WTC11 (cell line): ENCODE measurements around the gene RAPGEF1. TPM values are rescaled to one million over a fixed set of nuclear protein-coding genes. Genes with fewer than 3 reads are reported as not detected.

ENCODE experiments used
- ATAC-seq: fragments of 200-7000 bp; cut with Tn5 transposase; 2 replicates; pipeline ENCODE4 v1.10.0; 2021; ENCODE audit warnings: mild to moderate bottlenecking, moderate library complexity
- CTCF ChIA-PET: fragments of 300-600 bp; sonication (Branson Sonifier 250); formaldehyde crosslinking; loops from one replicate; lab custom pipeline; 2021; ENCODE audit warnings: antibody characterized with exemption; lab: Charles Lee
- POLR2A ChIA-PET: fragments of 350-600 bp; sonication (Branson Sonifier 250); formaldehyde crosslinking; loops from one replicate; lab custom pipeline; 2021; ENCODE audit warnings: antibody characterized with exemption; lab: Charles Lee
- DNase-seq: peaks from one replicate; pipeline ENCODE4 v3.0.0; 2021; ENCODE audit warnings: low spot score
- H3K27ac Mint-ChIP-seq: 2 replicates; pipeline ENCODE4 v1.8.0; 2021; ENCODE audit warnings: mixed read lengths
- H3K27me3 Mint-ChIP-seq: 2 replicates; pipeline ENCODE4 v1.8.0; 2021; ENCODE audit warnings: low read depth, mild to moderate bottlenecking, moderate library complexity, mixed read lengths
- H3K36me3 Mint-ChIP-seq: 2 replicates; pipeline ENCODE4 v1.8.0; 2021; ENCODE audit warnings: mixed read lengths
- H3K4me1 Mint-ChIP-seq: 2 replicates; pipeline ENCODE4 v1.8.0; 2022; ENCODE audit warnings: mixed read lengths
- H3K4me3 Mint-ChIP-seq: 2 replicates; pipeline ENCODE4 v1.8.0; 2021; ENCODE audit warnings: mild to moderate bottlenecking, moderate library complexity, mixed read lengths
- H3K9me3 Mint-ChIP-seq: 2 replicates; pipeline ENCODE4 v1.8.0; 2021; ENCODE audit warnings: mixed read lengths
- CREB1 ChIP-seq: sonication (generic); formaldehyde crosslinking; IDR thresholded peaks from 2 replicates; pipeline ENCODE4 v1.8.0; 2023; ENCODE audit warnings: mild to moderate bottlenecking, missing genetic modification reagents
- CREM ChIP-seq: sonication (generic); formaldehyde crosslinking; IDR thresholded peaks from 2 replicates; pipeline ENCODE4 v1.8.1; 2022; ENCODE audit warnings: mild to moderate bottlenecking, missing genetic modification reagents, moderate library complexity
- EMX1 ChIP-seq: fragments of 250-450 bp; sonication (Bioruptor Pico); IDR thresholded peaks from 2 replicates; pipeline ENCODE4 v1.8.0; 2021; ENCODE audit warnings: mild to moderate bottlenecking
- ERG ChIP-seq: fragments of 250-450 bp; sonication (Bioruptor Pico); IDR thresholded peaks from 2 replicates; pipeline ENCODE4 v1.8.0; 2021; ENCODE audit warnings: mild to moderate bottlenecking
- ETV6 ChIP-seq: sonication (generic); formaldehyde crosslinking; IDR thresholded peaks from 2 replicates; pipeline ENCODE4 v1.8.1; 2022; ENCODE audit warnings: mild to moderate bottlenecking, missing genetic modification reagents
- FOXJ3 ChIP-seq: sonication (generic); formaldehyde crosslinking; IDR thresholded peaks from 2 replicates; pipeline ENCODE4 v1.9.0; 2021; ENCODE audit warnings: missing genetic modification reagents, mild to moderate bottlenecking, borderline replicate concordance
- FOXP4 ChIP-seq: sonication (generic); formaldehyde crosslinking; IDR thresholded peaks from 2 replicates; pipeline ENCODE4 v1.8.0; 2022; ENCODE audit warnings: mild to moderate bottlenecking, missing genetic modification reagents
- KAT7 ChIP-seq: sonication (generic); formaldehyde crosslinking; IDR thresholded peaks from 2 replicates; pipeline ENCODE4 v1.8.1; 2023; ENCODE audit warnings: missing genetic modification reagents, mild to moderate bottlenecking, borderline replicate concordance
- MLX ChIP-seq: sonication (generic); formaldehyde crosslinking; IDR thresholded peaks from 2 replicates; pipeline ENCODE4 v1.8.1; 2023; ENCODE audit warnings: mild to moderate bottlenecking, missing genetic modification reagents, moderate library complexity
- MYBL2 ChIP-seq: sonication (generic); formaldehyde crosslinking; IDR thresholded peaks from 2 replicates; pipeline ENCODE4 v1.8.1; 2023; ENCODE audit warnings: mild to moderate bottlenecking, moderate library complexity, missing genetic modification reagents
- RORB ChIP-seq: fragments of 250-450 bp; sonication (Bioruptor Pico); IDR thresholded peaks from 2 replicates; pipeline ENCODE4 v1.9.0; 2021; ENCODE audit warnings: mild to moderate bottlenecking
- SP1 ChIP-seq: sonication (generic); formaldehyde crosslinking; conservative IDR thresholded peaks from 2 replicates; pipeline ENCODE4 v1.8.1; 2022; ENCODE audit warnings: missing genetic modification reagents
- TCF7 ChIP-seq: sonication (generic); formaldehyde crosslinking; IDR thresholded peaks from 2 replicates; pipeline ENCODE4 v1.8.0; 2022; ENCODE audit warnings: mild to moderate bottlenecking, low read depth, missing genetic modification reagents, moderate library complexity
- TP53 ChIP-seq: sonication (generic); formaldehyde crosslinking; IDR thresholded peaks from 2 replicates; pipeline ENCODE4 v1.8.1; 2023; ENCODE audit warnings: mild to moderate bottlenecking, missing genetic modification reagents
- ZBTB21 ChIP-seq: sonication (generic); formaldehyde crosslinking; IDR thresholded peaks from 2 replicates; pipeline ENCODE4 v1.8.1; 2023; ENCODE audit warnings: mild to moderate bottlenecking, missing genetic modification reagents, borderline replicate concordance
- ZNF263 ChIP-seq: sonication (generic); formaldehyde crosslinking; IDR thresholded peaks from 2 replicates; pipeline ENCODE4 v1.8.1; 2022; ENCODE audit warnings: low read depth, mild to moderate bottlenecking, moderate library complexity, missing genetic modification reagents
- ZNF281 ChIP-seq: sonication (generic); formaldehyde crosslinking; IDR thresholded peaks from 2 replicates; pipeline ENCODE4 v1.8.0; 2023; ENCODE audit warnings: mild to moderate bottlenecking, missing genetic modification reagents
- ZNF416 ChIP-seq: fragments of 250-450 bp; sonication (Bioruptor Pico); IDR thresholded peaks from 2 replicates; pipeline ENCODE4 v1.9.0; 2021; ENCODE audit warnings: mild to moderate bottlenecking, inconsistent platforms
- ZNF671 ChIP-seq: fragments of 250-450 bp; sonication (Bioruptor Pico); IDR thresholded peaks from 2 replicates; pipeline ENCODE4 v1.8.0; 2021; ENCODE audit warnings: mild to moderate bottlenecking
- total RNA-seq: library from RNA; stranded (reverse); gene quantifications from 3 replicates; pipeline ENCODE4 v1.2.3, GENCODE V29; 2021
- TF ChIP-seq, protein P1 (sequence below): sonication (generic); formaldehyde crosslinking; IDR thresholded peaks from 2 replicates; pipeline ENCODE4 v1.8.1; 2022; ENCODE audit warnings: low read depth, mild to moderate bottlenecking, moderate library complexity, missing genetic modification reagents, borderline replicate concordance
- TF ChIP-seq, protein P2 (sequence below): fragments of 250-450 bp; sonication (Bioruptor Pico); IDR thresholded peaks from 2 replicates; pipeline ENCODE4 v1.9.0; 2021; ENCODE audit warnings: mild to moderate bottlenecking
- TF ChIP-seq, protein P3 (sequence below): sonication (generic); formaldehyde crosslinking; IDR thresholded peaks from 2 replicates; pipeline ENCODE4 v1.8.0; 2022; ENCODE audit warnings: mild to moderate bottlenecking, missing genetic modification reagents

Gene RAPGEF1
- total RNA-seq, 1 experiment from 2014 or later, result 66.2 TPM

- Mint-ChIP-seq H3K9me3 (no peaks in the 10 kb centered on the region), H3K4me1 (peaks cover 17% of the 10 kb centered on the region), H3K27ac (no peak overlapping the region), H3K36me3 (peaks cover 39% of the 10 kb centered on the region), H3K27me3 (no peaks in the 10 kb centered on the region), H3K4me3 (no peak overlapping the region)
- DNase-seq (no peak), ATAC-seq (no peak)
- CTCF ChIA-PET, result no interaction called here
- POLR2A ChIA-PET, result no interaction called here
- TF ChIP-seq KAT7 (no peak), ZNF416 (CRISPR knock-in tag) (no peak), CREB1 (no peak), MYBL2 (CRISPR knock-in tag) (no peak), RORB (CRISPR knock-in tag) (no peak), TP53 (CRISPR knock-in tag) (no peak), FOXJ3 (no peak), FOXP4 (CRISPR knock-in tag) (no peak), CREM (CRISPR knock-in tag) (no peak), SP1 (CRISPR knock-in tag) (no peak), ZNF671 (CRISPR knock-in tag) (no peak), ETV6 (no peak), ZNF281 (CRISPR knock-in tag) (no peak), ERG (CRISPR knock-in tag) (no peak)
- TF ChIP-seq, protein P1, sequence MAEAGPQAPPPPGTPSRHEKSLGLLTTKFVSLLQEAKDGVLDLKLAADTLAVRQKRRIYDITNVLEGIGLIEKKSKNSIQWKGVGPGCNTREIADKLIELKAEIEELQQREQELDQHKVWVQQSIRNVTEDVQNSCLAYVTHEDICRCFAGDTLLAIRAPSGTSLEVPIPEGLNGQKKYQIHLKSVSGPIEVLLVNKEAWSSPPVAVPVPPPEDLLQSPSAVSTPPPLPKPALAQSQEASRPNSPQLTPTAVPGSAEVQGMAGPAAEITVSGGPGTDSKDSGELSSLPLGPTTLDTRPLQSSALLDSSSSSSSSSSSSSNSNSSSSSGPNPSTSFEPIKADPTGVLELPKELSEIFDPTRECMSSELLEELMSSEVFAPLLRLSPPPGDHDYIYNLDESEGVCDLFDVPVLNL (CRISPR knock-in tag), result no peak
- TF ChIP-seq, protein P2, sequence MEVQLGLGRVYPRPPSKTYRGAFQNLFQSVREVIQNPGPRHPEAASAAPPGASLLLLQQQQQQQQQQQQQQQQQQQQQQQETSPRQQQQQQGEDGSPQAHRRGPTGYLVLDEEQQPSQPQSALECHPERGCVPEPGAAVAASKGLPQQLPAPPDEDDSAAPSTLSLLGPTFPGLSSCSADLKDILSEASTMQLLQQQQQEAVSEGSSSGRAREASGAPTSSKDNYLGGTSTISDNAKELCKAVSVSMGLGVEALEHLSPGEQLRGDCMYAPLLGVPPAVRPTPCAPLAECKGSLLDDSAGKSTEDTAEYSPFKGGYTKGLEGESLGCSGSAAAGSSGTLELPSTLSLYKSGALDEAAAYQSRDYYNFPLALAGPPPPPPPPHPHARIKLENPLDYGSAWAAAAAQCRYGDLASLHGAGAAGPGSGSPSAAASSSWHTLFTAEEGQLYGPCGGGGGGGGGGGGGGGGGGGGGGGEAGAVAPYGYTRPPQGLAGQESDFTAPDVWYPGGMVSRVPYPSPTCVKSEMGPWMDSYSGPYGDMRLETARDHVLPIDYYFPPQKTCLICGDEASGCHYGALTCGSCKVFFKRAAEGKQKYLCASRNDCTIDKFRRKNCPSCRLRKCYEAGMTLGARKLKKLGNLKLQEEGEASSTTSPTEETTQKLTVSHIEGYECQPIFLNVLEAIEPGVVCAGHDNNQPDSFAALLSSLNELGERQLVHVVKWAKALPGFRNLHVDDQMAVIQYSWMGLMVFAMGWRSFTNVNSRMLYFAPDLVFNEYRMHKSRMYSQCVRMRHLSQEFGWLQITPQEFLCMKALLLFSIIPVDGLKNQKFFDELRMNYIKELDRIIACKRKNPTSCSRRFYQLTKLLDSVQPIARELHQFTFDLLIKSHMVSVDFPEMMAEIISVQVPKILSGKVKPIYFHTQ (CRISPR knock-in tag), result no peak
Observed at GRCh38 chr9:131623655-131624330, 116.1 kb downstream of the RAPGEF1 start.

- H3K27ac Mint-ChIP-seq, result no peak overlapping the region
- no peaks in the 10 kb centered on the region for H3K27me3 Mint-ChIP-seq
- H3K9me3 Mint-ChIP-seq, result no peaks in the 10 kb centered on the region
- H3K4me3 Mint-ChIP-seq, result no peak overlapping the region
- ATAC-seq (no peak), DNase-seq (no peak)
- peaks cover 16% of the 10 kb centered on the region for H3K4me1 Mint-ChIP-seq
- POLR2A ChIA-PET, result no interaction called here
- CTCF ChIA-PET, result interaction anchor here (1.2 to 1.5 kb wide), 7 partner anchors 9 to 133 kb away, joined by 3 to 7 read pairs (median 4); no protein-coding TSS in a partner anchor
- peaks cover 45% of the 10 kb centered on the region for H3K36me3 Mint-ChIP-seq
- no peak for TF ChIP-seq TCF7 (CRISPR knock-in tag)
- TF ChIP-seq MLX (CRISPR knock-in tag), result no peak
- no peak for TF ChIP-seq ZBTB21 (CRISPR knock-in tag)
- TF ChIP-seq FOXJ3, result no peak
- no peak for TF ChIP-seq ZNF263
- TF ChIP-seq, protein P3, sequence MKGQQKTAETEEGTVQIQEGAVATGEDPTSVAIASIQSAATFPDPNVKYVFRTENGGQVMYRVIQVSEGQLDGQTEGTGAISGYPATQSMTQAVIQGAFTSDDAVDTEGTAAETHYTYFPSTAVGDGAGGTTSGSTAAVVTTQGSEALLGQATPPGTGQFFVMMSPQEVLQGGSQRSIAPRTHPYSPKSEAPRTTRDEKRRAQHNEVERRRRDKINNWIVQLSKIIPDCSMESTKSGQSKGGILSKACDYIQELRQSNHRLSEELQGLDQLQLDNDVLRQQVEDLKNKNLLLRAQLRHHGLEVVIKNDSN (CRISPR knock-in tag), result no peak
- TF ChIP-seq EMX1 (CRISPR knock-in tag), result no peak
- TF ChIP-seq FOXP4 (CRISPR knock-in tag), result no peak
Observed at GRCh38 chr9:131622523-131622922, 117.4 kb downstream of the RAPGEF1 start.
